ENCODE results near the gene SPAG4. TPM values are rescaled to one million over a fixed set of nuclear protein-coding genes. Genes with fewer than 3 reads are reported as not detected.
A peak's percentile ranks its signal among the peaks of the same experiment; 100 is the strongest.

SPAG4 gene
- total RNA-seq, 1 donor from 2014 or later, result 5.0 TPM

DNA sequence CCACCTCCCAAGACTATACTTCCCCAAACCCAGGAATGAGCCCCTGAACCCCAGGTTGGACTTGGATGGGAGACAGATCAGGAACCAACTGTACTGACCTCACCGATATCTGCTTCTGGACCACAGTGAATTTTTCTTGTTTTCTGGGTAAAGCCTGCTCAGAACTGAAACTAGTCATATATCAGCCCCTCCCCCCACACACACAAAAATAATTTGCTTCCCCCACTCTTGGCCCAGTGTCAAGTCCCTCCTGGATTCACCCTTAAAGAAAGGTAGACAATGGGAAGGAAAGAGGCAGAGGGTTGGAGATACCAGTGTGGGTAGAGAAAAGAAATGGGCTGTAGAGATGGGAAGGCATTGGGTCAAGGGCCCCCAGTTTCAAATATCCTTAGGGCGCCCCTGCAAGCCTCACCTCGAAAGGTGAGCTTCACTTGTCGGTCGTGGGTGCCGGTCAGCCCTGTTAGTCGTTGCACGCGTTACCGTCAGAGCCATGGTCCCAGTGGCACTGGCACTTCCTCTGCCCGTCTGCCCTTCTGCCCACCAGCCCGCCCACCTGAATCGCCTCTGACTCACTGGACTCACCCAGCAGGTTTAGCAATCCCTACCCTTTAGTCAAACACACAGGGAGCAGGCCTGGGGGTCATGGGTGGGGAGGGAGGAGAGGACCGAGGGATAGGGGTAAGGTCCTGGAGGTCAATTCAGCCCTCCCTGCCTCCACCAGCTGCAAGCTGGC is 8.5 kb upstream of the SPAG4 start:
- TF ChIP-seq, protein P1, sequence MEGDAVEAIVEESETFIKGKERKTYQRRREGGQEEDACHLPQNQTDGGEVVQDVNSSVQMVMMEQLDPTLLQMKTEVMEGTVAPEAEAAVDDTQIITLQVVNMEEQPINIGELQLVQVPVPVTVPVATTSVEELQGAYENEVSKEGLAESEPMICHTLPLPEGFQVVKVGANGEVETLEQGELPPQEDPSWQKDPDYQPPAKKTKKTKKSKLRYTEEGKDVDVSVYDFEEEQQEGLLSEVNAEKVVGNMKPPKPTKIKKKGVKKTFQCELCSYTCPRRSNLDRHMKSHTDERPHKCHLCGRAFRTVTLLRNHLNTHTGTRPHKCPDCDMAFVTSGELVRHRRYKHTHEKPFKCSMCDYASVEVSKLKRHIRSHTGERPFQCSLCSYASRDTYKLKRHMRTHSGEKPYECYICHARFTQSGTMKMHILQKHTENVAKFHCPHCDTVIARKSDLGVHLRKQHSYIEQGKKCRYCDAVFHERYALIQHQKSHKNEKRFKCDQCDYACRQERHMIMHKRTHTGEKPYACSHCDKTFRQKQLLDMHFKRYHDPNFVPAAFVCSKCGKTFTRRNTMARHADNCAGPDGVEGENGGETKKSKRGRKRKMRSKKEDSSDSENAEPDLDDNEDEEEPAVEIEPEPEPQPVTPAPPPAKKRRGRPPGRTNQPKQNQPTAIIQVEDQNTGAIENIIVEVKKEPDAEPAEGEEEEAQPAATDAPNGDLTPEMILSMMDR (IDR thresholded peaks at IDR 0.05; ENCODE audit: partially characterized antibody, unreplicated experiment), result no peak
- H3K36me3 Mint-ChIP-seq (ENCODE audit: unreplicated experiment), result no peaks in the 10 kb centered on the region
- H3K27ac Mint-ChIP-seq (ENCODE audit: unreplicated experiment), result no peak overlapping the region
- peaks cover 4% of the 10 kb centered on the region for H3K9me3 Mint-ChIP-seq (ENCODE audit: unreplicated experiment)
- DNase-seq, result no peak
- peaks cover 8% of the 10 kb centered on the region for H3K27me3 Mint-ChIP-seq (ENCODE audit: unreplicated experiment)
- no peak overlapping the region for H3K4me3 Mint-ChIP-seq (ENCODE audit: unreplicated experiment)
- H3K4me1 Mint-ChIP-seq (ENCODE audit: low read depth, unreplicated experiment), result no peaks in the 10 kb centered on the region

DNA sequence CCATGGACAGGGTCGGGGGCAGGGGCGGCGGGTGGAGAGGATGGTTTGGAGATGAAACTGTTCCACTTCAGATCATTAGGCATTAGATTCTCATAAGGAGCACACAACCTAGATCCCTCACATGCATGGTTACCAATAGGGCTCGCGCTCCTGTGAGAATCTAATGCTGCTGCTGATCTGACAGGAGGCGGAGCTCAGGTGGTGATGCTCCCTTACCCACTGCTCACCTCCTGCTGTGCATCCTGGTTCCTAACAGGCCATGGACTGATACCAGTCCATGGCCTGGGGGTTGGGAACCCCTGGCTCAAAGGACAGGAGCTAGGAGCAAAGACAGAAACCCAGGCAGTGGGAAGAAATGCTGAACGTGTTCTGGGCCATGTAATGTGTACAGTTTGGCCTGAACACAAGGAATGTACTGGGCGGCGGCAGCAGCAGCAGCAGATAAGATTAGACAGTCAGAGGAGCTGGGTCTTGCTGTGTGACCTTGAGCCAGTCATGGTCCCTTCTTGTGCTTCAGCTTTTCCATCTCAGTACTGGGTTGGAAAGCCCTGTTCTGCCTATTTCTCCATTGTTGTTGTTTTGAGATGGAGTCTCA is 4.7 kb upstream of the SPAG4 start:
- TF ChIP-seq, protein P1 (IDR thresholded peaks at IDR 0.05; ENCODE audit: partially characterized antibody, unreplicated experiment), result no peak
- H3K27me3 Mint-ChIP-seq (ENCODE audit: unreplicated experiment), result peaks cover 7% of the 10 kb centered on the region

DNA sequence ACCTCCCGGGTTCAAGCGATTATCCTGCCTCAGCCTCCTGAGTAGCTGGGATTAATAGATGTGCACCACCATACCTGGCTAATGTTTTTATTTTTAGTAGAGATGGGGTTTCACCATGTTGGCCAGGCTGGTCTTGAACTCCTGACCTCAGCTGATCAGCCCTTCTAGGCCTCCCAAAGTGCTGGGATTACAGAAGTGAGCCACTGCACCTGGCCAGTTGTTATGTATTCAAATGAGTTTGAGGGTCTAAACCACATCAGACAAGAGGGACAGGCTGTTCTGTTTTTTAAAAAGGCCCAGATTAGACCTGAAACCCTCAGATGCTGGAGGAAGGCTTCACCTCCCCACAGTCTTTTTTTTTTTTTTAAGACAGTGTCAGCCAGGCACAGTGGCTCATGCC is 4.1 kb upstream of the SPAG4 start:
- H3K9me3 Mint-ChIP-seq (ENCODE audit: unreplicated experiment), result peaks cover 1% of the 10 kb centered on the region
- no peaks in the 10 kb centered on the region for H3K36me3 Mint-ChIP-seq (ENCODE audit: unreplicated experiment)
- TF ChIP-seq, protein P1 (IDR thresholded peaks at IDR 0.05; ENCODE audit: partially characterized antibody, unreplicated experiment), result no peak
- peaks cover 7% of the 10 kb centered on the region for H3K27me3 Mint-ChIP-seq (ENCODE audit: unreplicated experiment)
- no peaks in the 10 kb centered on the region for H3K4me1 Mint-ChIP-seq (ENCODE audit: low read depth, unreplicated experiment)
- H3K4me3 Mint-ChIP-seq (ENCODE audit: unreplicated experiment), result no peak overlapping the region
- H3K27ac Mint-ChIP-seq (ENCODE audit: unreplicated experiment), result no peak overlapping the region
- no peak for DNase-seq

More for the DNA sequence above, 4.7 kb upstream of the SPAG4 start:
- no peak for DNase-seq
- no peak overlapping the region for H3K27ac Mint-ChIP-seq (ENCODE audit: unreplicated experiment)
- H3K36me3 Mint-ChIP-seq (ENCODE audit: unreplicated experiment), result no peaks in the 10 kb centered on the region
- peaks cover 1% of the 10 kb centered on the region for H3K9me3 Mint-ChIP-seq (ENCODE audit: unreplicated experiment)
- no peaks in the 10 kb centered on the region for H3K4me1 Mint-ChIP-seq (ENCODE audit: low read depth, unreplicated experiment)
- no peak overlapping the region for H3K4me3 Mint-ChIP-seq (ENCODE audit: unreplicated experiment)

DNA sequence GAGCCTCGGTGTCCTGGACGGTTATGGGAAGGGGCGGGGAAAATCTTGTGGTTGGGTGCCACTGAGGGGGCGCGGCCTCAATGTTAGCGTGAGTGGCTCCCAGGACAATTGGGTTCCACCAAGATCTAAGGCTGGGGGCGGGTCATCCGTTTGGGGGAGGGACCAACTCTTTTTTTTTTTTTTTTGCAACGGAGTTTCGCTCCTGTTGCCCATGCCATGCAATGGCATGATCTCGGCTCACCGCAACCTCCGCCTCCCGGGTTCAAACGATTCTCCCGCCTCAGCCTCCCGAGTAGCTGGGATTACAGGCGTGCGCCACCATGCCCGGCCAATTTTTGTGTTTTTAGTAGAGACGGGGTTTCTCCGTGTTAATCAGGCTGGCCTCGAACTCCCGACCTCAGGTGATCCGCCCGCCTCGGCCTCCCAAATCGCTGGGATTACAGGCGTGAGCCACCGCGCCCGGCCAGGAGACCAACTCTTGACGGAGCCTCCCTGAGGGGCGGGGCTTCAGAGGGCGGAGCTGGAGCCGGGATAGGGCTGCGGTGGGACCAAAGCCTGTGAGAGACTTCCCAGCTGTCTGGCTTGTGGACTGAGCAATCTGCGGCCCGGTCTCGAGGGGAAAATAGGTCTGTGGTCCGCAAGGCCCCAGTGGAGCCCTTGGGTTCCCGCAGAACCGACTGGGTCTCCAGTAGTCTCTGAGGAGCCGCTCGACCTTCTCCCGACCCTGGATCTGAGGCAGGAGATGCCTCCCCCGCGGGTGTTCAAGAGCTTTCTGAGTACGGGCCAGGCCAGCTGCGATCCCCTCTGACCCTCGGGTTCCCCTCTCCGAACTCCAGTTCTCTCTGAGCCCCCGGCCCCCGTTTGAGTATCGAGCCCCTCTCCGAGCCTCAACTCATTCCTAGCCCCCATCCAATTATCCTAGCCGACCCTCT is 1.1 kb downstream of the SPAG4 start:
- Mint-ChIP-seq H3K27ac (ENCODE audit: unreplicated experiment) (peak overlapping the region; percentile 80), H3K27me3 (ENCODE audit: unreplicated experiment) (peaks cover 11% of the 10 kb centered on the region), H3K9me3 (ENCODE audit: unreplicated experiment) (peaks cover 8% of the 10 kb centered on the region), H3K4me1 (ENCODE audit: low read depth, unreplicated experiment) (peaks cover 7% of the 10 kb centered on the region), H3K4me3 (ENCODE audit: unreplicated experiment) (peak overlapping the region; percentile 97), H3K36me3 (ENCODE audit: unreplicated experiment) (no peaks in the 10 kb centered on the region)
- DNase-seq, result peak; percentile 83
- TF ChIP-seq, protein P1 (IDR thresholded peaks at IDR 0.05; ENCODE audit: partially characterized antibody, unreplicated experiment), result no peak

Measured in glutamatergic neuron (in vitro differentiated cells).